ENCODE measurements around the gene USP28.

The USP28 gene

GRCh38 chr11:113876798-113877669 lies 1.7 kb upstream of the USP28 start:
- DNase-seq (ENCODE audit: low read depth): no peak
- in situ Hi-C loops (cut with HindIII; ENCODE audit: low sequenced_read_pairs): no loop called here
- no peak overlapping the region for H3K4me3 ChIP-seq (ENCODE audit: low read depth, low read length)
- TF ChIP-seq CTCF (IDR thresholded peaks at IDR 0.05; ENCODE audit: low read depth, low read length, missing control alignments): no peak

- in situ Hi-C loops (cut with HindIII; ENCODE audit: low sequenced_read_pairs): no loop called here
- TF ChIP-seq CTCF (IDR thresholded peaks at IDR 0.05; ENCODE audit: low read depth, low read length, missing control alignments): no peak
- H3K4me3 ChIP-seq (ENCODE audit: low read depth, low read length): peak overlapping the region; percentile 79
- DNase-seq (ENCODE audit: low read depth): no peak
Measured at GRCh38 chr11:113876074-113876797, 864 bp upstream of the USP28 start.

GRCh38 chr11:113874581-113875233 lies 665 bp downstream of the USP28 start:
- H3K4me3 ChIP-seq (ENCODE audit: low read depth, low read length): peak overlapping the region; percentile 79
- in situ Hi-C loops (cut with HindIII; ENCODE audit: low sequenced_read_pairs): no loop called here
- no peak for TF ChIP-seq CTCF (IDR thresholded peaks at IDR 0.05; ENCODE audit: low read depth, low read length, missing control alignments)
- no peak for DNase-seq (ENCODE audit: low read depth)

GRCh38 chr11:113874096-113874495 lies 1.3 kb downstream of the USP28 start:
- H3K4me3 ChIP-seq (ENCODE audit: low read depth, low read length): peak overlapping the region; percentile 79

GRCh38 chr11:113873236-113873626 lies 2.1 kb downstream of the USP28 start:
- H3K4me3 ChIP-seq (ENCODE audit: low read depth, low read length): no peak overlapping the region
- DNase-seq (ENCODE audit: low read depth): no peak
- TF ChIP-seq CTCF (IDR thresholded peaks at IDR 0.05; ENCODE audit: low read depth, low read length, missing control alignments): no peak
- in situ Hi-C loops (cut with HindIII; ENCODE audit: low sequenced_read_pairs): no loop called here

More at GRCh38 chr11:113874096-113874495, 1.3 kb downstream of the USP28 start:
- in situ Hi-C loops (cut with HindIII; ENCODE audit: low sequenced_read_pairs): no loop called here
- TF ChIP-seq CTCF (IDR thresholded peaks at IDR 0.05; ENCODE audit: low read depth, low read length, missing control alignments): no peak
- no peak for DNase-seq (ENCODE audit: low read depth)

- in situ Hi-C loops (cut with HindIII; ENCODE audit: low sequenced_read_pairs): no loop called here
- no peak overlapping the region for H3K4me3 ChIP-seq (ENCODE audit: low read depth, low read length)
- TF ChIP-seq CTCF (IDR thresholded peaks at IDR 0.05; ENCODE audit: low read depth, low read length, missing control alignments): no peak
- DNase-seq (ENCODE audit: low read depth): no peak
Measured at GRCh38 chr11:113871336-113871735, 4.0 kb downstream of the USP28 start.

Measured in astrocyte of the cerebellum (primary cell).